Esophagus (tissue), 2 donors: ENCODE measurements around the gene IFT43. TPM values are rescaled to one million over a fixed set of nuclear protein-coding genes. Genes with fewer than 3 reads are reported as not detected.

ENCODE experiments used
- H3K27ac ChIP-seq, 2 donors: one replicate each; pipeline ENCODE4 v1.5.1; 2013; ENCODE audit warnings: low read depth in 2 of 2, mild to moderate bottlenecking in 2 of 2, inconsistent platforms in 1 of 2, low read length in 1 of 2, moderate library complexity in 1 of 2
- H3K27me3 ChIP-seq, 2 donors: one replicate each; pipeline ENCODE4 v1.6.1; 2013; ENCODE audit warnings: low read length in 2 of 2, control low read depth in 1 of 2, mild to moderate bottlenecking in 1 of 2; ENCODE audit not compliant: insufficient read depth in 2 of 2, control insufficient read depth in 1 of 2
- H3K36me3 ChIP-seq, 2 donors: one replicate each; pipeline ENCODE4 v1.6.1; 2013; ENCODE audit warnings: low read length in 1 of 2; ENCODE audit not compliant: control insufficient read depth in 2 of 2, insufficient read depth in 2 of 2
- H3K4me1 ChIP-seq, 2 donors: one replicate each; pipeline ENCODE4 v1.6.1; 2013; ENCODE audit warnings: low read length in 1 of 2; ENCODE audit not compliant: control insufficient read depth in 2 of 2, insufficient read depth in 2 of 2
- H3K4me3 ChIP-seq, 2 donors: one replicate each; pipeline ENCODE4 v1.5.1; 2013; ENCODE audit warnings: low read length in 2 of 2, mild to moderate bottlenecking in 2 of 2, low read depth in 1 of 2, moderate library complexity in 1 of 2
- H3K9me3 ChIP-seq, 2 donors: one replicate each; pipeline ENCODE4 v1.6.1; 2013; ENCODE audit warnings: mild to moderate bottlenecking in 2 of 2, low read depth in 1 of 2, low read length in 1 of 2, moderate library complexity in 1 of 2; ENCODE audit not compliant: control insufficient read depth in 2 of 2, insufficient read depth in 1 of 2
- WGBS, 2 donors: extraction: QIAGEN DNeasy Blood & Tissue Kit; methylation state at CpG; one replicate each; pipeline ENCODE4 v1.1.7; 2013; 5-methylcytosine and 5-hydroxymethylcytosine counted together
- polyA plus RNA-seq, 2 donors: library from polyadenylated mRNA; stranded (reverse); fragments of 200-250 nt; gene quantifications; one replicate each; pipeline ENCODE4 v1.2.3, GENCODE V29; 2013
- donor health status: healthy with polysubstance abuse.
- donor health status: Bipolar disorder and iron deficiency.

The IFT43 gene
- polyA plus RNA-seq, 2 donors, result 25.2 to 27.7 TPM

DNA sequence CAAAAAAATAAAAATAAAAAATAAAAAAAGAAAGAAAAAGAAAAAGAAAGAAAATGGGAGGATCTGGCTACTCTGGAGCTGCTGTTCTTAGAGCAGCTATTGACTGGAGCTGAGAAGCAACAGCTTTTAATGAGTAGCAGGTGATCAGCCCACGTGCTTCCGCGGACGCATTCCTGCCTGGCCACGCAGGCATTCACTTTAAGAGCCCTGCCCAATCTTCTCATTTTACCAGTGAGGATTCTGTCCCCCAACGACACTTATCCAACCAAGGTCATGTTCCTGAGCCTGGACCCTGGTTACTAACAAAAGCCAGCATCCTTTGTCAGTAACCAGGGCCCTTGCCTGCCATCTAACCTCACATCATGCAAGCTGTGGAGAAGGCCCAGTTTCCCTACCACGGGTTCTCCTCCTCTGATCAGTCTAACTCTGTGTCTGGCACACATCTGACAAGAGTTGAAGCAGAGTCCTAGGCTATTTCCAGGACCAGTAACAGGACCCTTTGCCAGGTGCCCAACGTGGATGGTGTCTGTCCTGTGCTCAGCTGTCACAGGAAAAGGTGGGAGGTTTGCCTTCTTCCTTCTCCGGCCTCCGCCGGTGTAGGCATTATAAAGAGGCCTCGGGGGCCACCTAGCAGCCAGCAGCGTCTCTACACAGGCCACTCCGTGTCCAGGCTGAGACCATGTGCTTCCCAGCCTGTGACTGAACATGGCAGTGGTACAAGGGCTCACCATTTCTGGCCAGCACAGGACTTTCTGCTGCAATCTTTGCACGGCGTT is 105.2 kb downstream of the IFT43 start:
- no peak overlapping the region for H3K27ac ChIP-seq
- WGBS, 2 donors, result 68 to 76% methylated on average over 16 of the region's 16 CpGs
- H3K4me3 ChIP-seq, result no peak overlapping the region
- H3K9me3 ChIP-seq, result no peaks in the 10 kb centered on the region
- H3K36me3 ChIP-seq, result no peaks in the 10 kb centered on the region
- H3K27me3 ChIP-seq, result no peaks in the 10 kb centered on the region
- peaks cover 0 to 3% of the 10 kb centered on the region in 2 donors for H3K4me1 ChIP-seq

GRCh38 chr14:76093077-76093476 is 107.5 kb downstream of the IFT43 start:
- Histone ChIP-seq H3K4me1 (peaks cover 0 to 3% of the 10 kb centered on the region in 2 donors), H3K27me3 (no peaks in the 10 kb centered on the region), H3K36me3 (no peaks in the 10 kb centered on the region), H3K4me3 (no peak overlapping the region), H3K9me3 (no peaks in the 10 kb centered on the region), H3K27ac (no peak overlapping the region)
- WGBS, 2 donors, result 59 to 74% methylated on average over 2 of the region's 2 CpGs

DNA sequence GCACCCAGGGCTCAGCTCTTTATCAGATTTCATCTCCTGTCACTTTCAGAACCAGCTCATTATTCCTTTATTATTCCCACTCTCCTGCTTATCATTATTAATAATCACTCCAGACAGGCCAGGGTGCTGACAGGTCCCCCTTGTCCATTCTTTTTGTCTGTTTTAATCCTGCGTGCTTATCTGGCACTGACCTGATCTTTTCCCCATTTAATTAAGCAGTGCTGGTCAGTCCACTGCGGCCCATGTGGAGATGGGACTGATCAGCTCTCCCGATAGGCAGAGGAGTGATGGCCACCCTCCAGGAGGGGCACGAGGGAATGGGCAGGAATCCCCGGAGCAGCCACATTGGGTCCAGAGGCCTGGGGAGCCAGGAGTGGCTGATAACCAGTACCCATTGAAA is 110.7 kb downstream of the IFT43 start:
- peaks cover 0 to 3% of the 10 kb centered on the region in 2 donors for H3K4me1 ChIP-seq
- no peaks in the 10 kb centered on the region for H3K27me3 ChIP-seq
- 88 to 92% methylated on average over 5 of the region's 5 CpGs for WGBS, 2 donors
- no peaks in the 10 kb centered on the region for H3K9me3 ChIP-seq
- H3K36me3 ChIP-seq, result no peaks in the 10 kb centered on the region
- no peak overlapping the region for H3K4me3 ChIP-seq
- no peak overlapping the region for H3K27ac ChIP-seq

DNA sequence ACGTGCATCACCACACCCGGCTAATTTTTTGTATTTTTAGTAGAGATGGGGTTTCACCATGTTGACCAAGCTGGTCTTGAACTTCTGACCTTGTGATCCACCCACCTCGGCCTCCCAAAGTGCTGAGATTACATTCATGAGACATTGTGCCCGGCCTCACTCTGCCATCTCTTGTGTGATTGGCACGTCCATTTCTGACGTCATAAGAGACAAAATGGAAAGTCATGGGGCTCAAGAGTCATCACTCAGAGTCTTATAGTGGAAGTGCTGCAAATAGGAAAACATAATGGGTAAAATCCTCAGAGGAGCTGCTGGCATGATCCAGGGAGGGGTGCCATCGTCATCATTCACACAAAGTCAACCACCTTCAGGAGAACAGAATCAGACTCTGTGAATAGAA is 112.0 kb downstream of the IFT43 start:
- H3K27ac ChIP-seq, result no peak overlapping the region
- no peak overlapping the region for H3K4me3 ChIP-seq
- no peaks in the 10 kb centered on the region for H3K9me3 ChIP-seq
- no peaks in the 10 kb centered on the region for H3K27me3 ChIP-seq
- WGBS, 2 donors, result 85 to 88% methylated on average over 7 of the region's 7 CpGs
- no peaks in the 10 kb centered on the region for H3K36me3 ChIP-seq
- peaks cover 0 to 3% of the 10 kb centered on the region in 2 donors for H3K4me1 ChIP-seq

GRCh38 chr14:76098047-76098446 is 112.5 kb downstream of the IFT43 start:
- Histone ChIP-seq H3K27ac (no peak overlapping the region), H3K4me3 (no peak overlapping the region), H3K36me3 (no peaks in the 10 kb centered on the region), H3K9me3 (no peaks in the 10 kb centered on the region), H3K4me1 (peaks cover 0 to 3% of the 10 kb centered on the region in 2 donors), H3K27me3 (no peaks in the 10 kb centered on the region)
- 80 to 82% methylated on average over 8 of the region's 8 CpGs for WGBS, 2 donors

DNA sequence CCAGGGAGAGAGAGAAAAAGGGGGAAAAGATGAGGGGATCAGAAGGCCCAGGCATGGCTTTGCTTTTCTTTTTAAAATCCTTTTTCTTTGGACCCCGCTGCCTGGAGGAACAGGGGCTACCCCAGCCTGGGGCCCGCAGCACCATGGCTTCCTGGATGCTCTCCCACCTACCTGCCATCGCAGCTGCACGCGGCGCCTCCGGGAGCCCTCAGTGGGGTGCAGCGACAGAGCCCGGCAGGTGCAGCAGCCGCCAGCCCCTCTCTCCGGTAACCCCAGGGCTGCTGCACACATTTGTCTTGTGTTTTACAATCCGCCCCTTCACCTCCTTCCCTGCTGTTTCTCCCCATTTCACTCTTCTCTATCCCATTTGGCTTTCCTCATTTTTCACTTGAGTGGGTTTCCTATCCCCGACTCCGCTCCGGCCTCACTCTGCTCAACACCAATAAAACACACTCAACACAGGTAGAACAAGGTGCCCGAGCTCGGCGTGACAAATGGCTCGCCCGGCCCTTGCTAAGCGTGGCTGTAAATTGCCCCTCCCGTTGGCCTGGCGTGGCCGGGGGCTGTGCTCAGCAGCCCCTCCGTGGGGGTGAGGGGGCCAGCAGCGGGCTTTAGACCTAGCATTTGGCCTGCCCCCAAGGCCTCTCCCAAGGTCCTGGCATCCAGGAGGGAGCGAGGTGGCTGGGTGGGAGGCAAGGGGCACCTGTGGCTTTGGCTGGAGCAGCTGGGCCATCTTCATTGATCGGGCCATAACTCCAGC is 113.5 kb downstream of the IFT43 start:
- no peak overlapping the region for H3K4me3 ChIP-seq
- 81 to 88% methylated on average over 28 of the region's 28 CpGs for WGBS, 2 donors
- H3K27me3 ChIP-seq, result no peaks in the 10 kb centered on the region
- H3K36me3 ChIP-seq, result no peaks in the 10 kb centered on the region
- H3K9me3 ChIP-seq, result no peaks in the 10 kb centered on the region
- peaks cover 0 to 2% of the 10 kb centered on the region in 2 donors for H3K4me1 ChIP-seq
- no peak overlapping the region for H3K27ac ChIP-seq

DNA sequence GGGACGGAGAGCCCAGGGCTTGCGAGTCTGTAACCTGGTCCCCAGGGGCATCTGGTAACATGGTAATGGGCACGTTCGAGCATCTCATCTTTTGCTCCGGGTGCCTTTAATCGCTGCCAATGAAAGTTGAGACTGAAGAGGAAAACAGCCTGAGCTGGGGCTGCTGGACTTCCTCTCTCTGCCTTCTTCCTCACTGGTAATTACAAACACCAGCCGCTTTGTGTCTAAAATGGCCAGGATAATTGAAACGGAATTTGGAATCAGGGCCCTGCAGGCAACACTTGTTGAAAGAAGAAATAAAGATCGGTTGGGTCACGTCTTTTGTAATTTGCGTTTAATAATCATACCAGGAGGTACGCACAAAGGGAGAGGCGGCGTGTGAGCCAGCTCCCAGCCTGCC is 114.7 kb downstream of the IFT43 start:
- Histone ChIP-seq H3K27ac (peak overlapping the region in 1 of 2 donors; percentile 73), H3K9me3 (no peaks in the 10 kb centered on the region), H3K36me3 (no peaks in the 10 kb centered on the region), H3K4me3 (no peak overlapping the region), H3K4me1 (no peaks in the 10 kb centered on the region), H3K27me3 (no peaks in the 10 kb centered on the region)
- WGBS, 2 donors, result 62 to 67% methylated on average over 14 of the region's 14 CpGs

DNA sequence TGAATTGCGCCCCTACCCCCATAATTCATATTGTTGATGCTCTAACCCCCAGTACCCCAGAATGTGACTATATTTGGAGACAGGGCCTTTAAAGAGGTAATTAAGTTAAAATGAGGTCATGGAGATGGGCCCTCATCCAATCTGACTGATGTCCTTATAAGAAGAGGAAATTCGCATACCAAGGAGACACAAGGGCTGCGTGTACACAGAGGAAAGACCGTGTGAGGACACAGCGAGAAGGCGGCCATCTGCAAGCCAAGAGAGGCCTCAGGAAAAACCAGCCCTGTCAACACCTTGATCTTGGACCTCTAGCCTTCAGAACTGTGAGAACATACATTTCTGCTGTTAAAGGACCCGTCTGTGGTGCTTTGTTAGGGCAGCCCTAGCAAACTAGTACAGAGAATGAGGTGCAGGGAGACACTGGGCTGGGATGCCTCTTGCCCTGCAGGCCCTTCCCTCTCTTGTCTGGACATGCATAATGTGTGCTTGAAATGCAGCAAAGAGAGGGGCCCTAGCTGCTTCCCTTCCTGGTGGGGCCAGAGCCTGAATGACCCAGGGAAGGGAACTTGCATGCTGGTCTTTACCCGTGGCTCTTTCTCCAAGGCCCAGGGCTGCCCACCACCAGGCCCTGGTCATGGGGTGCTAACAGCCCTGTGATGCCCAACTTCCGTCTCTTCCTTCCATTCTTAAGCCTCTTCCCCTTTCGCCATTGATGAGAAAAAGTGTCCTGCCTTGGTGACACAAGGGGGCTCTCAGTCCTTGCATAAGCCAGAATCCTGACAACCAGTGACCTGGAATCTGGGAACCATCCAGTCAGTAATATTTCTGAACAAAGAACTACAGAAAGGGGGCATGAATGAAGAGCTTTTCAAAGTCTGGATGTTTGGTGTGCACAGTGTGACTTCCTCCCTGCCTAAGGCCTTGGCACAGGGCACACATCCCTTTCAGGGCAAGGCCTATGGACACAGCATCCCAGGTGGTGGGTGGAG is 116.1 kb downstream of the IFT43 start:
- H3K4me3 ChIP-seq, result no peak overlapping the region
- H3K36me3 ChIP-seq, result no peaks in the 10 kb centered on the region
- WGBS, 2 donors, result 54 to 67% methylated on average over 10 of the region's 10 CpGs
- no peaks in the 10 kb centered on the region for H3K27me3 ChIP-seq
- H3K9me3 ChIP-seq, result no peaks in the 10 kb centered on the region
- H3K27ac ChIP-seq, result peak overlapping the region; percentile 11 to 73
- H3K4me1 ChIP-seq, result no peaks in the 10 kb centered on the region

DNA sequence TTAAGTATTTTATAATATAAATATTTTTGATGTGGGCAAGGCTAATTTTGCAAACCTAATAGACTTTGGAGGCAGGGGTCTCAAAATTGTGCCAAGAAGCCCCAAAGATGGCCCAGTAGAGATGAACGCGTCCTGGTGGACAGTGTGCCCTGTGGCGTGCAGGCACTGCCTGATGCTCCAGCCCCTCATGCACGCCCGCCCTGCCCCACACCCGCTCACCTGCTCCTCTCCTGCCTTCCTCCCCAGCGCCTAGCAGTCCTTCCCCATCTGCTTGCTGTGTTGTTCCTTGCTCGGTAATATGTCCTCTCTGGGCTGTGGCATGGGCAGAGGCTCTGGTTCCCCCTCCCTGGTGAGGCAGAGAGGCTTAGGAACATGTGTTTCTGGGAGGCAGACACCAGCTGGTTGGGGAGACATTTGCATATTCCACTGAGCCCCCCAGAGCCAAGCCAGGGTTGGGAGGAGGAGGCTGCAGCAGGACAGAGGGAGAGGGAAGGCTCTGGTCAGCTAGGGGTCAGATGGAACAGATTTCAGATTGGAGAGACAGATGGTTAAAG is 119.3 kb downstream of the IFT43 start:
- peaks cover 0 to 4% of the 10 kb centered on the region in 2 donors for H3K9me3 ChIP-seq
- H3K4me3 ChIP-seq, result no peak overlapping the region
- H3K4me1 ChIP-seq, result no peaks in the 10 kb centered on the region
- H3K27ac ChIP-seq, result no peak overlapping the region
- WGBS, 2 donors, result 76 to 77% methylated on average over 8 of the region's 8 CpGs
- H3K27me3 ChIP-seq, result no peaks in the 10 kb centered on the region
- no peaks in the 10 kb centered on the region for H3K36me3 ChIP-seq
